GM18873 (cell line): ENCODE results near the gene SLC27A1.
"Not testable (repeated sequence)": the region's sequence is repeated elsewhere in the genome, so short reads cannot be mapped to it uniquely, and the experiment has no call there.

Source experiments
- ATAC-seq: cut with Tn5 transposase; IDR thresholded peaks from one replicate; pipeline ENCODE4 v1.9.1; 2021; ENCODE audit warnings: mild to moderate bottlenecking, moderate library complexity, moderate number of reproducible peaks; ENCODE audit not compliant: unreplicated experiment, low FRiP score

The SLC27A1 gene

DNA sequence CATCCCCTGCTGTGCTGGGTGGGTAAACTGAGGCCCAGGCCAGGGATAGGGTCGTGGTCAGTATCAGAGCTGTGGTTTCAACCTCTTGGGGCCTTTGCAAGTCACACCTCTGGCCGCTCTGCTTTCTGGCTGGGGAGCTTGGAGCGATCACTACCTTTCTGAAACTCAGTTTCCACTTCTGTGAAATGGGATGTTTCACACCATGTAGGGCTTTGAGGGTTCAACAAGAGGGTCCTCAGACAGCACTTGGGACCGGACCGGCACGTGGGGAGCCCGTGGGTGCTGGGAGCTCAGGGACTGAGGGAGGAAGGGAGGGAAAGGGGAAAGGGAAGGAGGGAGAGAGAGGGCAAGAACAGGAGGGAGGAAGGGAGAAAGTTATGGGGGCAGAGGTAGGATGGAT lies 62.2 kb downstream of the SLC27A1 start:
- no peak for ATAC-seq

DNA sequence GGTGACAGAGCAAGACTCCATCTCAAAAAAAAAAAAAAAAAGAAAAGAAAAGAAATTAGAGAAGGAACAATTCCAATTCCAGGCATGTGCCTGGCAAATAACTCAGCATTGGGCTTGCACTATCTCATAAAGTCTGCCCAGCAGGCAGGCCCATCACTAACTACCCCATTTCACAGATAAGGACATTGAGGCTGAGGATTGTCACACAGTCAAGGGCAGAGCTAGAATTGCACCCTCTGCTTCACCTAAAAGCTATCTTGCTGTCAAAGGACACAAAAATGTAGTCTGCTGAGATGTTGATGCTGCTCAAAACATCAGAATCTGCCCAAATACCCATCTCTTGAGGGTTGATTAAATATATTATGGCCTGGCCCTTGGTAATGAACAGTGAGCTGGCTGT lies 64.4 kb downstream of the SLC27A1 start:
- ATAC-seq, result no peak

DNA sequence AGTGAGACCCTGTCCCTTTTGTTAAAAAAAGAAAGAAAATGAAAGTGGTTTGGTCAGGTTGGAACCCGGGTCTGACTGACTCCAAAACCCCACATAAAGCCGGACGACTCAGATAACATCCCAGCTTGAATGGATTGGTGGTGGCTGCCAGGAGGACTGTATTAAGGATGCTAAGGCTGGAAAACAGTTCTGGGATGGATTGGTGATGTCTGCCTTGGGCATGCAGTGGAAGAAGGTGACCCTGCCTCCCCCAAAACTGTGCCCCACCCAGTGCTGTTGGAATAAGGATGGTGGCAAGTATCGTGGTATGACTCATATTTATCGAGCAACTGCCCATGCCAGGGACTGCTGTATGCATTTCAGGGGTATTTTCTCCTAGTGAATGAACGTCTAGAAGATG lies 66.6 kb downstream of the SLC27A1 start:
- ATAC-seq, result no peak

DNA sequence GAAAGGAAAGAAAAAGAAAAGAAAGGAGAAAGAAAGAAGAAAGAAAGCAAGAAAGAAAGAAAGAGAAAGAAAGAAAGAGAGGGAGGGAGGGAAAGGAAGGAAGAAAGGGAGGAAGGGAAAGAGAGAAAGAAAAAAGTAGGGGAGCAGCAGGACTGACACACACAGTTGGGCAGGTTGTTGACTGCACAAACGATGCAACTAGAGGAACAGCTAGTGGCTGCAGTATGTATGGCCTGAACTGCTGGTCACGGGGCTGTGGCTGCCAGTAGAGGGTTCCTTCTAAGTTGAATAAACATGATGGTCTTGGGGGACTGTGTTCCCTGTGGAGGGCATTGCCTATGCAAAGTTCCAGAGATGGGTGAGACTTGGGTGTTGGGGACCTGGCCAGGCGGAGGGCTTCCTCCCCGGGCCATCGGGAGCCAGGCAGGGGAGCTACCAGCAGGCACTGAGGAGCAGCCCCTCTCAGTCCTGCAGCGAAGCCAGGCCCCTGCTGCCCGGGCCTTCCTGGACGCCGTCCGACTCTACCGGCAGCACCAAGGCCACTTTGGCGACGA lies 68.4 kb downstream of the SLC27A1 start:
- ATAC-seq, result no peak

DNA sequence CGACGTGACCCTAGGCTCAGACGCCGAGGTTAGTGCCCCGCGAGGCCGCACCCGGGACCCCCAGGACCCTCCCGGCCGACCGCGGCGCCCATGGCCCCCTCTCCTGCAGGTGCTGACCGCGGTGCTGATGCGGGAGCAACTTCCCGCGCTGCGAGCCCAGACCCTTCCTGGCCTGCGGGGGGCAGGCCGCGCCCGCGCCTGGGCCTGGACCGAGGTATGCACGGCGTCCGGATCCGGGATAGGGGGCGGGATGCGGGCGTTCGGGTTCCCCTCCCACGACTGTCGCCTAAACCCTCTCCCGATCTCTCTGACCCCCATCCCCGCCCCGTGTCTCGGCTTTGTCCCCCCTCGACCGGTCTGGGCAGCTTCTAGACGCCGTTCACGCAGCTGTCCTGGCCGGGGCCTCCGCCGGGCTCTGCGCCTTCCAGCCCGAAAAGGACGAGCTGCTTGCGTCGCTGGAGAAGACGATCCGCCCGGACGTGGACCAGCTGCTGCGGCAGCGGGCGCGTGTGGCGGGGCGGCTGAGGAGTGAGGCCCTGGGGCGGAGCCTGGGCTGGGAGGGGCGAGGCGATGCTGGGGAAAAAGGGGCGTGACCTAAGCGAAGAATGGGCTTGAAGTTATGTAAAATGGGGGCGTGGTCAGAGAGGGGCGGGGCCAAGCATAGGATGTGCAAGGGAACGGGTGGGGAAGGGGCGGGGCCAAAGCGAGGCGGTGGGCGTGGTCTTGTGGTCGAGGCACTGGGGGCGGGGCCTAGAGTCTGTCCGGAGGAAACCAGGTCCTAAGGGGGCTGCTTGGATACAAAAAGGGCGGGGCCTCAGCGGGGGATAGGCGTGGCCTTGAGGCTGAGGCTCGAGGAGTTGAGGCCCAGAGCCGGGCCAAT lies 69.2 kb downstream of the SLC27A1 start:
- no peak for ATAC-seq

DNA sequence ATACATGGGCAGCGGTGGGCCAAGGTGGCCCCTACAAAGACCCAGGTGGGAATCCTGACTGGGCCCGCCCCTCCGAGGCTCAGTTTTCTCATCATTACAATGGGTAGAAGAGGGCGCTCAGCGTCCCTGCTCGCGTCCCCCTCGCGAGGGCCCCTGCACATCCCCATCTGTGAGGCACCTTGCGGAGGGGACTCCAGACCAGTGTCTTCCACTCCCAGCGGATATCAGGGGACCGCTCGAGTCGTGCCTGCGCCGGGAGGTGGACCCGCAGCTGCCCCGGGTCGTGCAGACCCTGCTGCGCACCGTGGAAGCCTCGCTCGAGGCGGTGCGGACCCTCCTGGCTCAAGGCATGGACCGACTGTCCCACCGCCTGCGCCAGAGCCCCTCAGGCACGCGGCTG lies 69.8 kb downstream of the SLC27A1 start:
- no peak for ATAC-seq

DNA sequence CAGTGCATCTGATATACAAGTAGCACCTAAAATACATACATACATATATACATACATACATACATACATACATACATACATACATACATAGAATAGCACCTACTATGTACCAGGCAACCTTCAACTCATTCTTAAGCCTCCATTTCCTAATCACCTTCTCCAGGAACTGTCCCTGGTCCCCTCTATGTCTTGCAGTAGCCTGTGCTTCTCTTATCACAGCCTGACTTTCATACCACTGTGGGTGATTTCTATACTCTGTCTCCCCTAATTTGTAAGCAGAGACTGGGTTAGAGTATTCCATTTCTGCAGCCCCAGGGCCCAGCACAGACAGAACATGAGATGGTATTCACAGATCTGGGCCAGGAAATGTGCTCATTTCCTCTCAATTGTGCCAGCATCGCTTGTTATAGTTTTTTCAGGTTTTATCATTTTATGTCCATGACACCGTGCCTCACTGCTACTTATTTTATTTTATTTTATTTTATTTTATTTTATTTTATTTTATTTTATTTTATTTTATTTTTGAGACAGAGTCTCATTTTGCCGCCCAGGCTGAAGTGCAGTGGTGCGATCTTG lies 70.9 kb downstream of the SLC27A1 start:
- no peak for ATAC-seq

DNA sequence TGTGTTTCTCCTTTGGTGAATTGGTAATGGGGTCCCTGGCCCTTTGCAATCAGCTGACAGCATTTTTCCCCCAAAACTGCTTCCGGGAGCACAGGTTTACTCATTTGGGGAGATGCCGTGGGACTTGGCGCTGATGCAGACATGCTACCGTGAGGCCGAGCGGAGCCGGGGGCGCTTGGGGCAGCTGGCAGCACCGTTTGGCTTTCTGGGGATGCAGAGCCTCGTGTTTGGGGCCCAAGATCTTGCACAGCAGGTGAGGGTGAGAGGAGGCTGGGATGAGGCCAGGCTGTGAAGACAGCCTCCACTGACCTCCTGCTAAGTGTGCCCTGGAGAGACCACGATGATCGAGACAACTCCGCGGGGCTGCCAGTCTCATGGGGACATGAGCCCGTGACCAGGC lies 71.7 kb downstream of the SLC27A1 start:
- ATAC-seq, result no peak

DNA sequence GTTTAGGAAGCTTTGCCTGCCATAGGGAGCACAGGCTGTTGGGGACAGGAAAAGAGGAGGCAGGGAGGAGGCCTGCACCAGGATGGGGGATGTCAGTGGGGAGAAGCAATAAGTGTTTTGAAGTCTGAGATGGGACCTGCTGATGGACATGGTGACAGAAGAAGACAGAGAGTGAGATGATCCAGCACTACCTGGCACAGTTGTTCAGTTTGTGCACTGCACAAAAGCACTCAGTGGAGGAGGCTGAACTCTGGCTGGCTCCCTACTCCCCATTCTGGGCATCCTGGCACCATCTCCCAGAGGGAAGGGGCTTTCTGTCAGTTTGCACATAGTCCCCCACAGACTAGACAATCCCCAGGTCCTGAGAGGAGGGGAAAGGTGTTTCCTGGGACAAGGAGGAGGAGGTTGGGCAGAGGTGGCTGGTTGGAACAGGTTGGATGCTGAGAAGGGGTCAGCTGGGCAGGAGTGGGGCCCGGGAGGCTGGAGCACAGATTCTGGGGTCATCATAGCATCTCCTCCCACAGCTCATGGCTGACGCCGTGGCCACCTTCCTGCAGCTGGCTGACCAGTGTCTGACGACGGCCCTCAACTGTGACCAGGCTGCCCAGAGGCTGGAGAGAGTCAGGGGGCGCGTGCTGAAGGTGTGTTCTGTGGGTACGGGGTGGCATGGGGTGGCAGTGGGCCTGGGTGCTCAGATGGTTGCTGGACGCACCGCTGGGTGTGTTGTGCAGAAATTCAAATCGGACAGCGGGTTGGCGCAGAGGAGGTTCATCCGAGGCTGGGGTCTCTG lies 72.7 kb downstream of the SLC27A1 start:
- ATAC-seq, result no peak

DNA sequence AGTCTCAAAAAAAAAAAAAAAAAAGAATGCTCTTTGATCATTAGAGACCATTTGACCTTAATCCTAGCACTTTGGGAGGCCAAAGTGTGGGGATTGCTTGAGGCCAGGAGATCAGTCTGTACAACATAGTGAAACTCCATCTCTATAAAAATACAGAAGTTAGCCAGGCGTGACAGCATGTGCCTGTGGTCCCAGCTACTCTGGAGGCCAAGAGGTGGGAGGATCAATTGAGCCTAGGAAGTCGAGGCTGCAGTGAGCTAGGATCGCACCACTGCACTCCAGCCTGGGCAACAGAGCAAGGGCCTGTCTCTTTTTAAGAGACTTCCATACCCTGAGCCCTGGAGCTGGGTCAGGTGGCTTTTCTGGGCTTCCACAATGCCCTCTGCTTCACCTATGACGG lies 73.7 kb downstream of the SLC27A1 start:
- no peak for ATAC-seq

DNA sequence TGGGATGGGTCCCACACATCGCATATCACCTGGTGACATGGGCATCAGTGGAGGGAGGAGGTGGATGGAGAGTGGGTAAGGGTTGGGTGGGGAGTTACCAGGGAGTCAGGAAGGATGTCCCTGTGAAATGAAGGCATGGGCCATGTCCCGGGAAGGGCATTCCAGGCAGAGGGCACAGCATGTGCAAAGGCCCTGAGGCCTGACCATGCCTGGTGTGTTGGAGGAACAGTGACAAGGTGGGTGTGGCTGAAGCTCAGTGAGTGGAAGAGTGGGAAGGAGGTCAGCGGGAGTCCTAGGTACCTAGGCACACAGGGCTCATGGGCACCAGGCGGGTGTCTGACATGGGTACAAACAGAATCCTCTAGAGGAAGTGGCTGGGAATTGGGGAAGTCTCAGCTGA lies 74.1 kb downstream of the SLC27A1 start:
- ATAC-seq, result no peak

DNA sequence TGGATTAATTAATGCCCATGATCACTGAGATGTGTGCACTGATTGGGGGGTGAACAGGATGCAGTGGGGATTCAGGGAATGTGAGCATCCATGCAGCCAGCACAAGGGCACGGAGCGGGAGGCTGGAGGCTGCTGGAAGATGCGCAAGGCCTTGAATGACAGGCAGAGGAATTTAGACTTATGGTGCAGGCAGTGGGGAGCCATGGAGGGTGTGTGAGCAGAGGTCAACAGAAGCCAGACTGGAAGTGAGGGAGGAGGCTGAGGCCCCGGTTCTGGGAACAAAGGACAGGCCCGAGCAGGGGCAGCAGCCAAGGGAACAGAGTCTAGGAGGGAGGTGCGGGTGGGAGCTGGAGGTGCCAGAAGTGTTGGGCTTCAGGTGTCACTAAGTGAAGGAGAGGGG lies 77.8 kb downstream of the SLC27A1 start:
- ATAC-seq, result no peak

DNA sequence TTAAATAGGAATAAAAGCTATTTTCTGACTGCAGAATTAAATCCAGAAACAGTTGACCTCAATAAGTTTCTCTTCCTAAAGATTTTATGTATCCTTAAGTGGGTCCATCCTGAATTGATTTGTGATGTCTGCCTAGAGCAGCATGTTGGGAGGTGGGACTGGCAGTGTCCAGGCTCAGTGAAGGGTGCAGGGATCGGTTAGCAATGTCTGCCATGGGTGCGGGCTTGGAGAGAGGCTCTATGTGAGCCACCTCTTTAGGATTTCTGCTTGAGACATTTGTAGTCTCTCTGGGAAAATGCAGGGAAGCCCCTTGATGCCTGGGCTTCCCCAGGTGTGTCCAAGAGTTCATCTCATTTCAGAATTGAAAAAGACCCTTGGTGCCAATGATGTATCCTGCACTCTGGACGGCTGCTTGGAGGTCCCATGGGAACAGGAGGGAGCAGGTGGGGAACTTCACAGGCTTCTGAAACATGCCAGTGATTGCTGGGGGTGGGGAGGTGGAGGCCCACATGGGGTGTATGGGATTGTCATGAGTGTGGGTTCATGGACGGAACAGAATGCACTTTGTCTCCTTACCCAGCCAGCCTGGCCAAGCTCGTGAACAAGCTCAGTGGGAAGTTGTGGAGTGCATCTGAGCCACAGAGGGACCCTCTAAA lies 78.9 kb downstream of the SLC27A1 start:
- no peak for ATAC-seq

DNA sequence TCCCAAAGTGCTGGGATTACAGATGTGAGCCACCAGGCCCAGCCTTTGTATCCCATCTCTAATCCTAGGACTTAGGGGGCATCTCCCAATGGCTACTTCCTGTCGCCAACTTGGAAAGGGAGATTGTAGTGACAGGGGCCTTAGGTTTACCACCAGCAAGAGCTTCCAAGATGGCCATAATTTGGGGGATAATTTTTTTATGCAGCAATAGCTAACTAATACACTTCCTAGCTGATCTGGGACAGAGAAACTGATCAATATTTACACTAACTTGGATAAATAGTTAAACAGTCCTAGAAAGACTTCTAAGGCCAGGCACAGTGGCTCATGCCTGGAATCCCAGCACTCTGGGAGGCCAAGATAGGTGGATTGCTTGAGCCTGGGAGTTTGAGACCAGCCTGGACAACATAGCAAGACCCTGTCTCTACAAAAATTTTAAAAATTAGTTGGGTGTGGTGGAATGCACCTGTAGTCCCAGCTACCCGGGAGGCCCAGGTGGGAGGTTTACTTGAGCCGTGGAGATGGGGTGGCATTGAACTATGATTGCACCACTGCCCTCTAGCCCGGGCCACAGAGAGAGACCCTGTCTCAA lies 79.8 kb downstream of the SLC27A1 start:
- ATAC-seq, result no peak

DNA sequence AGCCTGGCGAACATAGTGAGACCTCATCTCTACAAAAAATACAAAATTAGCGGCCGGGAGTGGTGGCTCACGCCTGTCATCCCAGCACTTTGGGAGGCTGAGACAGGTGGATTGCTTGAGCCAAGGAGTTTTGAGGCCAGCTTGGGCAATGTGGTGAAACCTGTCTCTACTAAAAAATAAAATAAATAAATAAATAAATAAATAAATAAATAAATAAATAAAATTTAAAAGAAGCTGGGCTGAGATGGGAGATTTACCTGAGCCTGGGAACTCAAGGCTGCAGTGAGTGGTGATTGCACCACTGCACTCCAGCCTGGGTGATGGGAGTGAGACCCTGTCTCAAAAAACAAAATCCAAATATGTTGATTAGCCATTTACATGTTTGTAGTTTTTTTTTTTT lies 82.4 kb downstream of the SLC27A1 start:
- not testable (repeated sequence) for ATAC-seq

DNA sequence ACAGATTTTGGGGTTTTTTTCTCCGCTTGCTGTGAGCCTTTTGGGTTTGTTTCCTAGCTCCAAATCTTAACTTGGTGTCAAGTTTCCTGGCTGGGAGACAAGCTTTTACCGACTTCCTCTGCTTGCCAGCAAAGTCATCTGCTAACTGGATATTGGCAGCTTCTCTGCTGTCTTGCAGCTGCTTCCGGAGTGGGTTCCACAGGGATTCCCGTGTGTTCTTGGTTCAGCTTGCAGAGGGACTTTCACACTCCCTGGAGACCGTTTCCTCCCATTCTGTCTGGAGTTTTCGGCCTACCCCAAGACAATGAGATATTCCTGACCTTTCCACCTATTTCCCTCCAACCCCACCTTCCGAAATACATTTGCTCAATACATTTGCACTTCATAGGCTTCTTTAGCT lies 82.9 kb downstream of the SLC27A1 start:
- no peak for ATAC-seq

DNA sequence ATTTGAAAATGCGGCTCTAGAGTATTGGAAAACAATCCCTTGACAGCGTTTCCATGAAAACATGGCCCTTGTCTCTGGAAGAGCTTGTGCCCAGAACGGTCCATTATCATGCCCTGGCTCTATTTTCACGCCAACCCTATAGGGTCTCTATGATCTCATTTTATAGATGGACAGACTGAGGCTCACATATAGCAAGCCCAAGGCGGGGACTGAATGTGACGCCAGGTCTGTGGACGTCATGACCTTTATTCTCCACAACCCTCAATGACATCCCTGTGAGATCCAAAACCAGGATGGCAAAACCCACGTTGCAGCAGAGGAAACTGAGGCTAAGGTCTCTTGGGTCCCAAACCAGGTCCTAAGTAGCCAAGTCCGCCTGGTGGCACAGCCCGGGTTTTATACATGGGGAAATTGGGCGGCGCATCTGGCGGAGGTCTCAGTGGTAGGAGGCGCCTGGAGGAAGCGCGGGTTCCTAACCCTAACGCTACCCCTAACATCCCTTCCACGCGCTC lies 84.7 kb downstream of the SLC27A1 start:
- ATAC-seq, result no peak

DNA sequence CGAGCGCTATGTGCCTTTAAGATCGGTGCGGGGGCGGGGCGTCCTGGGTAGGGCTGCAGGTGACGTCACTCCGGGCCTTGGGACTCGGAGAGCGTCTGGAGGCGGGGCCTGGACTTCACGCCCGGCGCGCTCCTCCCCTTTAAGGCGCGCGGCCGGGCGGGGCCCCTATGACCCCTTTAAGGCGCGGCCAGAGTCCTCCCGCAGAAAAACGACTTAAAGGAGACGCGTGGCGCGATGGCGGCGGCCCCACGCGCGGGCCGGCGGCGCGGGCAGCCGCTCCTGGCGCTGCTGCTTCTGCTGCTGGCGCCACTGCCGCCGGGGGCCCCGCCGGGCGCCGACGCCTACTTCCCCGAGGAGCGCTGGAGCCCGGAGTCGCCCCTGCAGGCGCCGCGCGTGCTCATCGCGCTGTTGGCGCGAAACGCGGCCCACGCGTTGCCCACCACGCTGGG lies 85.2 kb downstream of the SLC27A1 start, which contains the start of gene COLGALT1:
COLGALT1 (plus strand) TSS at position 170 of the 449 bp plus-strand sequence; CDS start at position 235, 65 bp downstream.
- ATAC-seq, result peak; percentile 62
